HG02885 (cell line): Measurements from ENCODE around the gene PTPN14.

Source experiments
- ATAC-seq: cut with Tn5 transposase; IDR thresholded peaks from one replicate; pipeline ENCODE4 v1.9.1; 2021; ENCODE audit warnings: mild to moderate bottlenecking; ENCODE audit not compliant: unreplicated experiment, poor library complexity

Gene PTPN14

GRCh38 chr1:214352838-214353237 lies 198.6 kb downstream of the PTPN14 start:
- ATAC-seq: no peak

- ATAC-seq: no peak
Observed at GRCh38 chr1:214351551-214352277, 199.7 kb downstream of the PTPN14 start.

GRCh38 chr1:214349781-214350180 lies 201.6 kb downstream of the PTPN14 start:
- ATAC-seq: no peak

GRCh38 chr1:214349008-214349407 lies 202.4 kb downstream of the PTPN14 start:
- no peak for ATAC-seq

GRCh38 chr1:214344897-214345296 lies 206.5 kb downstream of the PTPN14 start:
- no peak for ATAC-seq

- ATAC-seq: no peak
Observed at GRCh38 chr1:214342525-214342924, 208.9 kb downstream of the PTPN14 start.

- ATAC-seq: no peak
Observed at GRCh38 chr1:214341932-214342331, 209.5 kb downstream of the PTPN14 start.

GRCh38 chr1:214341459-214341858 lies 209.9 kb downstream of the PTPN14 start:
- no peak for ATAC-seq

GRCh38 chr1:214338212-214338611 lies 213.2 kb downstream of the PTPN14 start:
- no peak for ATAC-seq

- no peak for ATAC-seq
Observed at GRCh38 chr1:214337511-214337910, 213.9 kb downstream of the PTPN14 start.

- ATAC-seq: no peak
Observed at GRCh38 chr1:214337015-214337414, 214.4 kb downstream of the PTPN14 start.

- no peak for ATAC-seq
Observed at GRCh38 chr1:214335567-214335966, 215.8 kb downstream of the PTPN14 start.

GRCh38 chr1:214332946-214333798 lies 218.2 kb downstream of the PTPN14 start:
- ATAC-seq: peak; percentile 36

GRCh38 chr1:214331827-214332423 lies 219.5 kb downstream of the PTPN14 start:
- peak; percentile 57 for ATAC-seq

- no peak for ATAC-seq
Observed at GRCh38 chr1:214331180-214331579, 220.2 kb downstream of the PTPN14 start.

GRCh38 chr1:214330715-214331114 lies 220.7 kb downstream of the PTPN14 start:
- ATAC-seq: no peak

- no peak for ATAC-seq
Observed at GRCh38 chr1:214330222-214330621, 221.2 kb downstream of the PTPN14 start.

- no peak for ATAC-seq
Observed at GRCh38 chr1:214329470-214330220, 221.8 kb downstream of the PTPN14 start.

GRCh38 chr1:214328770-214329469 lies 222.5 kb downstream of the PTPN14 start:
- peak; percentile 89 for ATAC-seq

GRCh38 chr1:214327514-214327913 lies 223.9 kb downstream of the PTPN14 start:
- no peak for ATAC-seq
